SK-N-SH (cell line): Measurements from ENCODE around the gene PRKCA. TPM values are rescaled to one million over a fixed set of nuclear protein-coding genes. Genes with fewer than 3 reads are reported as not detected.

Source experiments
- CTCF ChIA-PET: fragments of 300-600, 350-600 bp; formaldehyde crosslinking; extraction: SDS; loops from one replicate; lab custom pipeline; 2021; lab: Yijun Ruan, JAX
- POLR2A ChIA-PET: fragments of 350-600 bp; sonication (Branson Sonifier 250); formaldehyde crosslinking; extraction: SDS; loops from one replicate; lab custom pipeline; 2020; ENCODE audit warnings: antibody characterized with exemption, inconsistent platforms; lab: Yijun Ruan, JAX
- DNase-seq: peaks from one replicate; pipeline ENCODE4 v3.0.0; 2012
- H2AFZ ChIP-seq: fragments of 200-600 bp; sonication (generic); 2 replicates; pipeline ENCODE4 v1.8.1; 2016; ENCODE audit warnings: antibody characterized with exemption, mild to moderate bottlenecking, low read depth
- H3F3A ChIP-seq: fragments of 200-600 bp; sonication (generic); replicated peaks from 2 replicates; pipeline ENCODE3; 2016; ENCODE audit warnings: antibody characterized with exemption, mild to moderate bottlenecking; ENCODE audit not compliant: insufficient read depth
- H3K27ac ChIP-seq, 2 experiments: fragments of 200-500 bp in 1 of 2; fragments of 200-600 bp in 1 of 2; sonication (Bioruptor generic) in 1 of 2; sonication (generic), shearing (Covaris generic) in 1 of 2; 2 replicates each; pipeline versions ENCODE4 v1.5.1 to v1.6.1; 2014 to 2016; ENCODE audit warnings: low read depth in 2 of 2, inconsistent platforms in 1 of 2, low read length in 1 of 2, mild to moderate bottlenecking in 1 of 2, mixed read lengths in 1 of 2
- H3K27me3 ChIP-seq: fragments of 200-600 bp; sonication (generic), shearing (Covaris generic); 2 replicates; pipeline ENCODE4 v1.6.1; 2016; ENCODE audit warnings: mixed run types; ENCODE audit not compliant: insufficient read depth
- H3K36me3 ChIP-seq, 2 experiments: fragments of 200-500 bp in 1 of 2; fragments of 200-600 bp in 1 of 2; sonication (Bioruptor generic) in 1 of 2; sonication (generic) in 1 of 2; replicated peaks in 1 of 2; 2 replicates each; pipeline versions ENCODE3 to v1.5.1; 2014 to 2016; ENCODE audit warnings: low read length in 1 of 2, mild to moderate bottlenecking in 1 of 2; ENCODE audit not compliant: insufficient read depth in 2 of 2, control insufficient read depth in 1 of 2
- H3K4me1 ChIP-seq, 2 experiments: fragments of 200-500 bp in 1 of 2; fragments of 200-600 bp in 1 of 2; sonication (Bioruptor generic) in 1 of 2; sonication (generic), shearing (Covaris generic) in 1 of 2; 2 replicates each; pipeline versions ENCODE4 v1.5.1 to v1.6.1; 2014 to 2016; ENCODE audit warnings: low read depth in 1 of 2, low read length in 1 of 2, mixed run types in 1 of 2; ENCODE audit not compliant: insufficient read depth in 2 of 2, control insufficient read depth in 1 of 2
- H3K4me2 ChIP-seq: fragments of 200-600 bp; sonication (generic), shearing (Covaris generic); 2 replicates; pipeline ENCODE4 v1.6.1; 2017; ENCODE audit warnings: mixed run types
- H3K4me3 ChIP-seq, 2 experiments: fragments of 200-500 bp in 1 of 2; fragments of 200-600 bp in 1 of 2; sonication (Bioruptor generic) in 1 of 2; sonication (generic), shearing (Covaris generic) in 1 of 2; 2 replicates each; pipeline versions ENCODE4 v1.5.1 to v1.8.1; 2014 to 2016; ENCODE audit warnings: low read depth in 2 of 2, inconsistent platforms in 1 of 2, low read length in 1 of 2, mild to moderate bottlenecking in 1 of 2, mixed read lengths in 1 of 2, moderate library complexity in 1 of 2
- H3K79me2 ChIP-seq: fragments of 200-600 bp; sonication (generic); 2 replicates; pipeline ENCODE4 v1.8.1; 2017; ENCODE audit warnings: mild to moderate bottlenecking; ENCODE audit not compliant: insufficient read depth
- H3K9ac ChIP-seq: fragments of 200-600 bp; sonication (generic); 2 replicates; pipeline ENCODE4 v1.6.1; 2017; ENCODE audit warnings: mixed run types
- H3K9me2 ChIP-seq: fragments of 200-600 bp; sonication (generic); 2 replicates; pipeline ENCODE4 v1.6.1; 2017; ENCODE audit warnings: mixed run types
- H3K9me3 ChIP-seq: fragments of 200-600 bp; sonication (generic); 2 replicates; pipeline ENCODE4 v1.6.1; 2017; ENCODE audit warnings: mixed run types, mild to moderate bottlenecking, moderate library complexity
- H4K20me1 ChIP-seq: fragments of 200-600 bp; sonication (generic); 2 replicates; pipeline ENCODE4 v1.6.1; 2017; ENCODE audit warnings: mild to moderate bottlenecking, mixed run types; ENCODE audit not compliant: insufficient read depth
- ELF1 ChIP-seq: IDR thresholded peaks from 2 replicates; pipeline ENCODE4 v1.4.0; 2012
- FOSL2 ChIP-seq: IDR thresholded peaks from 2 replicates; pipeline ENCODE4 v1.4.0; 2012; ENCODE audit warnings: low read depth, mild to moderate bottlenecking, moderate library complexity, borderline replicate concordance
- FOXM1 ChIP-seq: IDR thresholded peaks from 2 replicates; pipeline ENCODE4 v1.4.0; 2012; ENCODE audit warnings: low read depth, mild to moderate bottlenecking
- JUND ChIP-seq: IDR thresholded peaks from 2 replicates; pipeline ENCODE4 v1.4.0; 2012
- MXI1 ChIP-seq: IDR thresholded peaks from 2 replicates; pipeline ENCODE4 v1.6.1; 2012; ENCODE audit warnings: mild to moderate bottlenecking, low read depth, low read length, improper control_type of control experiment
- NRF1 ChIP-seq: IDR thresholded peaks from 2 replicates; pipeline ENCODE4 v1.6.1; 2012; ENCODE audit warnings: low read depth, mild to moderate bottlenecking, low read length
- REST ChIP-seq: IDR thresholded peaks from 2 replicates; pipeline ENCODE4 v1.6.1; 2012; ENCODE audit warnings: mild to moderate bottlenecking, low read depth, low read length, moderate library complexity
- RFX5 ChIP-seq: IDR thresholded peaks from 2 replicates; pipeline ENCODE4 v1.6.1; 2012; ENCODE audit warnings: mild to moderate bottlenecking, improper control_type of control experiment, low read length
- SMC3 ChIP-seq: IDR thresholded peaks from 2 replicates; pipeline ENCODE4 v1.6.1; 2012; ENCODE audit warnings: low read depth, low read length, improper control_type of control experiment
- TCF12 ChIP-seq: IDR thresholded peaks from 2 replicates; pipeline ENCODE4 v1.4.0; 2012
- ZBTB33 ChIP-seq: IDR thresholded peaks from 2 replicates; pipeline ENCODE4 v1.4.0; 2012; ENCODE audit warnings: low read depth, borderline replicate concordance
- WGBS: methylation state at CpG from one replicate; pipeline ENCODE4 v1.1.6; 2017; ENCODE audit warnings: low lambda C conversion rate; 5-methylcytosine and 5-hydroxymethylcytosine counted together
- polyA plus RNA-seq, 3 experiments: library from polyadenylated mRNA; depleted of rRNA; stranded (reverse); fragments of >200 nt; gene quantifications; 2 replicates each; pipeline ENCODE4 v1.2.3, GENCODE V29; 2012
- TF ChIP-seq, protein P1 (sequence below): IDR thresholded peaks from 2 replicates; pipeline ENCODE4; 2012

The PRKCA gene
- polyA plus RNA-seq, 1 of the 3 experiments (the other 2 are of a cell fraction) = 108 TPM

DNA sequence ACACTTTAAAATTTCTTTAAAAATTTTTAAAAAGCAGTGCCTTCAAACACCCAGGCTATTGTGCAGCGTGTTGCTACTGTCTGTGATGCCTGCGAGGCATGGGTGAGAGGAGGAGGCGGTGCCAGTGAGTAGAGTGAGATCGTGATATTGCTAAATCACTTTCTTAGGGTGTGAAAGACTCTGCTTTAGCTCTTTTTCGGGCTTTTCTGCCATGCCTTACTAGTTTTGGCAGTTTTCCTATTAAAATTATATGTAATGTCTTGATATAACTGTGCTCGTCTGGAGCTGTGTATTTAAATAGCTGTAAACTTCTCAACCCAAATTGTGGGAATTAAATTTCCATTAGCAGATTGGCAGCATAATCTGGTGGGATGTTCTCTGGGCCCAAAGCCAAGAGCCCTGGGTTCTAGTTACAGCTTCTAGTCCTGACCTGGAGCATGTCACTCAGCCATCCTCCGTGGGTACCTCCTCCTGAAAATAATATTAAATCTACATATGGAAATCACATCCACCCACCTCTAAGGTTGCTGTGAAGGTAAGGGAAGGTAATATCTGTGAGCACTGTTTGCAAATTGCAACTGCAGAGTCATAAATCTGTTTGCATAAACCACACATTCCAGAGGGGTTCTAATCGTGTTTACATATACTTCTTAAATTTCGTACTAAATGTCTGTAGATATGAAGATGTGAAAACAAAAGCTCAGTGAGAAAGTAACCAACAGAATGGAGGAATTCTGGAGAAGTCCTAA, 268.2 kb downstream of the PRKCA start:
- ChIA-PET CTCF (interaction anchor here (0.6 to 1.5 kb wide), 3 partner anchors 45 to 103 kb away, joined by 3 to 4 read pairs (median 3); no protein-coding TSS in a partner anchor), POLR2A (no interaction called here)
- no peak for DNase-seq
- Histone ChIP-seq H3K9me2 (no peaks in the 10 kb centered on the region), H3K27me3 (no peaks in the 10 kb centered on the region), H3F3A (peaks cover 24% of the 10 kb centered on the region), H3K27ac (peak overlapping the region in 1 of 2 experiments; percentile 45; a peak in 2 of 4 replicates), H3K36me3 (peaks cover 0 to 33% of the 10 kb centered on the region in 2 experiments), H3K79me2 (peaks cover 72% of the 10 kb centered on the region), H2AFZ (no peak overlapping the region), H3K4me1 (peaks cover 17 to 22% of the 10 kb centered on the region in 2 experiments), H3K9ac (no peak overlapping the region), H3K4me3 (no peak overlapping the region), H3K4me2 (no peak overlapping the region), H4K20me1 (no peaks in the 10 kb centered on the region; the same call in 1 of the 2 replicates), H3K9me3 (no peaks in the 10 kb centered on the region)
- TF ChIP-seq ZBTB33 (no peak), ELF1 (no peak), TCF12 (no peak)
- TF ChIP-seq, protein P1, sequence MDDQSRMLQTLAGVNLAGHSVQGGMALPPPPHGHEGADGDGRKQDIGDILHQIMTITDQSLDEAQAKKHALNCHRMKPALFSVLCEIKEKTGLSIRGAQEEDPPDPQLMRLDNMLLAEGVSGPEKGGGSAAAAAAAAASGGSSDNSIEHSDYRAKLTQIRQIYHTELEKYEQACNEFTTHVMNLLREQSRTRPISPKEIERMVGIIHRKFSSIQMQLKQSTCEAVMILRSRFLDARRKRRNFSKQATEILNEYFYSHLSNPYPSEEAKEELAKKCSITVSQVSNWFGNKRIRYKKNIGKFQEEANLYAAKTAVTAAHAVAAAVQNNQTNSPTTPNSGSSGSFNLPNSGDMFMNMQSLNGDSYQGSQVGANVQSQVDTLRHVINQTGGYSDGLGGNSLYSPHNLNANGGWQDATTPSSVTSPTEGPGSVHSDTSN = no peak
- WGBS = 77% methylated on average over 9 of the region's 9 CpGs

GRCh38 chr17:66571745-66572144, 269.3 kb downstream of the PRKCA start:
- peaks cover 8 to 22% of the 10 kb centered on the region in 2 experiments for H3K4me1 ChIP-seq
- TF ChIP-seq RFX5 (no peak), FOXM1 (no peak), JUND (no peak), REST (no peak), FOSL2 (no peak), NRF1 (no peak), MXI1 (no peak), ZBTB33 (no peak), SMC3 (no peak)
- TF ChIP-seq, all 33 proteins: peak for 0
- ChIA-PET CTCF (no interaction called here), POLR2A (no interaction called here)
- Histone ChIP-seq H3K9ac (no peak overlapping the region), H4K20me1 (peaks cover 7% of the 10 kb centered on the region; the same call in 1 of the 2 replicates), H3K9me2 (no peaks in the 10 kb centered on the region), H3K27ac (no peak overlapping the region), H3K4me2 (no peak overlapping the region), H3K36me3 (peaks cover 0 to 40% of the 10 kb centered on the region in 2 experiments), H3K79me2 (peaks cover 72% of the 10 kb centered on the region), H3F3A (peaks cover 17% of the 10 kb centered on the region), H2AFZ (no peak overlapping the region), H3K9me3 (no peaks in the 10 kb centered on the region), H3K4me3 (no peak overlapping the region), H3K27me3 (no peaks in the 10 kb centered on the region)
- WGBS = 95% methylated on average over 8 of the region's 8 CpGs
- no peak for DNase-seq
